Activated T-cell treated with anti-CD3 and anti-CD28 coated beads for 24 hours (primary cell): ENCODE results near the gene THOC3.
"Not testable (repeated sequence)": the region's sequence is repeated elsewhere in the genome, so short reads cannot be mapped to it uniquely, and the experiment has no call there.

Experiments
- DNase-seq: peaks from one replicate; pipeline ENCODE4 v3.0.0-alpha.2; 2020; ENCODE audit warnings: low read depth

THOC3 gene

GRCh38 chr5:175938489-175938888, 29.6 kb downstream of the THOC3 start:
- not testable (repeated sequence) for DNase-seq

- DNase-seq = not testable (repeated sequence)
Measured at GRCh38 chr5:175928752-175929151, 39.4 kb downstream of the THOC3 start.

DNA sequence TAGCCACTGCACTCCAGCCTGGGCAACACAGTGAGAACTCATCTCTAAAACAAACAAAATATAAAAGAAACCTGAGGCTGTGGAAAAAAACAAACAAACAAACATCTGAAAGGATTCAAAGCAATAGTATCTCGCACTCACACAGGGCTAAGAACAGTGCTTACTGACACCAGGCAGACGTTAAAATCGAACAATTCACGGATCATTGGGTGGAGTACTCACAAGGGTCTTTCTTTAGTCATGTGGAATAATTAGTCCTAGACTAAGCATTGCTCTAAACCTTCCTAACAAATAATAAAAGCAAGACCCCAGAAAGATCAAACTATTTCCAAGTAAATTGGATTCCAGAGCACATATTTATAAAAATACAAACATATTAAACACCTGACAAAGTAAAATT, 43.0 kb downstream of the THOC3 start:
- not testable (repeated sequence) for DNase-seq

GRCh38 chr5:175922192-175922885, 45.8 kb downstream of the THOC3 start:
- no peak for DNase-seq

DNA sequence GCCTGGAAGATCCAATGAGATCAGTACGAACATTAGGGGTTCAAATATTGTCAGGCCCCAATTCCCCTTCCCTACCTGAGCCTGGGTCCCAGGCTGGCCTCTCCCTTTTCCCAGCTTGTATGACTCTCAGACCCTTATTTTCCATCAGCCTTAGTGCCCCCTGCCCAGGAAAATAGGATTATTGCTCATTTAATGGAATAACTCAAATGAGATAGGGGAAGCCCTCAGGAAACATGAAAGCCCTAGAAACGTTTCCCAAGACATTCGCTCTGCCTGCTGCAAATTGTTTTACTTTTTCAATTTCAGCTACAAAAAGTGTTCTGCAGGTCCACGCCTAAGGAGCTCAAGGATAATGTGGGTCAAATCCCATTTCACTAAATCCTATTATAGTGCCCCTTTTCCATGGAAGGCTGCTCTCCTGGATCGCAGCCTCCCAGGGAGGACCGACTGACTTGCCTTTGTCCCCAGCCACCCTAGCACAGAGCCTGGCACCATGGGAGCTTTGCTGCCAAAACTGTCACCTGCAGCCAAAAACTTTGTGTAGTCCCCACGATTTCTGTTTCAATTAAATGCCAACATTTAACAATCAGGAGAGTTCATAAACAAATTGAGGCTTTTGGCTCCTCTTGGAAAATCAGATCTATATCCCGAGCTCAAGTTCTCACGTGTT, 46.9 kb downstream of the THOC3 start:
- DNase-seq = no peak

DNA sequence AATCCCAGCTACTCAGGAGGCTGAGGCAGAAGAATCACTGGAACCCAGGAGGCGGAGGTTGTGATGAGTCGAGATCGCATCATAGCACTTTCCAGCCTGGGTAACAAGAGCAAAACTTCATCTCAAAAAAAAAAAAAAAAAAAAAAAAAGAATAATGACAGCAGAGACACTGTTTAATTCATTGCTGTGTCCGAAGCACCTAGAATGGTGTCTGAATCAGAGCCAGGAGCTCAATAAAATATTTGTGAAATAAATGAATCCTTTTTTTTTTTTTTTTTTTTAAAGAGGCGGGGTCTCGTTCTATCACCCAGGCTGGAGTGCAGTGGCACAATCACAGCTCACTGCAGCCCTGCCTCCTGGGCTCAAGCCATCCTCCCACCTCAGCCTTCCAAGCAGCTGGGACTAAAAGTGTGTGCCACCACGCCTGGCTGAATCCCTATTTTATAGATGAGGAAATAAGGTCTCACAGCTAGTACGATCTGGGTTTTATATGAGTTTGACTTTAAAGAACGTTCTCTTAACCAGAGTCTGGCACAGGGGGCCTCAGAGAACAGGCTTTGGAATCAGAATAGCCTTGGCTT, 47.8 kb downstream of the THOC3 start:
- no peak for DNase-seq

DNA sequence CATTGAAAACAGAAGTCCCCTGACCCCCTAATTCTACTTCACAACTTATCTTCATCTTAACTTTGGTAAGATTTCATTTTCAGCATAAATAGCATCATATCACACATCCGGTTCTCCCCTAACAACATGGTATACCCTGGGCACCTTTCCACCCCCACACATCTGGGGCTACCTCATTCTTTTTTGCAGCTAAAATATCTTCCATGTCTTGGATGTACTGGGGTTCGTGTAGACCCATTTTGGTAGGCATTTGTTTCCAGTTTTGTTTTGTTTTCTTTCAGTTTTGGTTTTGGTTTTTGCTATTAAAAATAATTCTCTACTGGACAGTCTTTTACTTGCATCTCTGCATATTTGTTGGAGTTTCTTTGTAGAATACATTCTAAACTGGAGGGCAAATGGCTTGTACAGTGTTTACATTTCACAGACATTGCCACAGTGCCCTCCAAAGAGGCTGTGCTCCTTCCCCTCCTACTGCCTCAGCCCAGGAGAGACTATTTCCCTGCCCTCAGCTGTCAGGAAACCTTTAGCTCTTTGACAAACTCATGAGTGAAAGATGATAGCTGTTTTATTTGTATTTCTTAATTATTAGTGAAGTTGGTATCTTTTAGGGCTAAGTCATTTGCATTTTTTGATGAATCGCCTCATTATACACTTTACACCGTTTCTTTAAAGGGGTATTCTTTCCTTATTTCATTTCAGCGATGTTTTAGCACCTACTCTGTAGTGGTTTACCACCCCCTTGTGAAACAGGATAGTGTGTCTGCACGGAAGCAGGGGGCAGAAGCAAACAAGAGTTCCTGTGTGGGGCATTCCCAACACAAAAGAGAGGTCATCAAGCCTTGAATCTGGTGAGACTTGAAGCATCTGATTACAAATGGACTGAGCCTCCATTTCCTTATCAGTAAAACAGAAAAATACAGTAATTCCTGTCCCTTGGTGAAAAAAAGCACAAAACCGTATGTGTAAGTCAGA, 52.8 kb downstream of the THOC3 start:
- not testable (repeated sequence) for DNase-seq

DNA sequence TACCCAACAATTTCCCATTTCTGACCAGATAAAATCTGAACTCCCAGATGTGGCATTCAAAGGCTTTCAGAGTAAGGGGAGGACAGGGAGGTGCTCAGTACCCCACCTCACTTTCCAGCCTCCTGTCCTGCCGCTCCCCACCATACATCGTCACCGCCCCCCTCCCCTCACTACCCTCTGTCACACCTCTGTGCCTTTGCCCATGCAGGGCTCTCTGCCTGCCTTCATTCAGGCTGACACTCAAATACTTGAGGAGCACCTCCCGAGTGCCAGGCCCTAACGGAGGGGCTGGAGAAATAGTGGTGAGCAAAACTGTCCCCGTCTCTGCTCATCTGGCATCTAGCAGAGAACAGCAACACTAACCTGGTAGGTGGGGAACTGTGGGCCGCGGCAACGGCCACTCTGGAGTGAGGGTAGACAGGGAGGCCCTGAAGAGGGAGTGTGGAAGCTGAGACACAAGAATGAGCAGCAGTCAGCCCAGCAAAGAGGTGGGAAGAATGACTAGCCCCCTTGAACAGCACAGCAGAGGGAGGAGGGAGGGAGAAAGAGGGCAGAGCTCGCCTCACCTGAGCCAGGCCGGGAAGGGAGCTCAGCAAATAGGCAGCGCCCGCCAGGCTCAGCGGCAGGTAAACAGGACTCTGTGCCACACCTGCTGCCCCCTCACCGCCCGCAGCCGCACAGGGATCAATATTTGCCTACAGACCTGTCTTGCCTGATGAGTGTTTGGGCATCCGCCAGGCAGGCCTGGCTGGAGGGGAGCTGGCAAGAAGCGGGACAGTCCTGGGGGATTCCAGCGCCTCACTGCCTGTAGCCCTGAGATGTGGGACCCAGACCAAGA, 54.1 kb downstream of the THOC3 start:
- not testable (repeated sequence) for DNase-seq

DNA sequence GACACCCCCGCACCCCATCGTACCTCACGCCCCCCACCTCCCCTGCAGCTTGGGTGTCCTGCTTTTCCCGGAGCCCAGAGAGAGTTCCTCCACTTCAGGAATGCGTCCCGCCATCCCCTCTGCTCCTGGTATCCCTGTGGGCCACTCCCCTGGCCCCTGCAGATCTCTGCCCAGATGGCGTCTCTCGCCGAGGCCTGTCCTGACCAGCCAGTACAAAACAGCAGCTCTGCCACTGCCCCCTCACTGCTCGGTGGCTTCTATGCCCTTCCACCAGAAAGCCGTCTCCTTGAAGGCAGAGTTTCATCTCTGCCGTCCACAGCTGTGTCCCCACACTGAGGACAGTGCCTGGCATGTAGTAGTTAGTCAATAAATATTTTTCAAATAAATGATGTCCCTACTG, 58.0 kb downstream of the THOC3 start:
- DNase-seq = not testable (repeated sequence)
